HL-60 (cell line): Measurements from ENCODE around the gene TREH.

Source experiments
- DNase-seq, 2 experiments: peaks; one replicate each; pipeline ENCODE4 v3.0.0-alpha.2; 2010 to 2020; ENCODE audit warnings: low read depth in 1 of 2, low spot score in 1 of 2
- H3K27ac ChIP-seq: fragments of 250-450 bp; sonication (Bioruptor Pico); replicated peaks from 2 replicates; pipeline ENCODE4 v1.5.1; 2020; ENCODE audit warnings: mild to moderate bottlenecking, moderate library complexity
- H3K27me3 ChIP-seq: fragments of 250-450 bp; sonication (Bioruptor Pico); 2 replicates; pipeline ENCODE4 v1.5.1; 2021; ENCODE audit warnings: mild to moderate bottlenecking, moderate library complexity; ENCODE audit not compliant: insufficient read depth, poor library complexity, severe bottlenecking
- H3K4me3 ChIP-seq: replicated peaks from 2 replicates; pipeline ENCODE4 v1.5.1; 2011; ENCODE audit warnings: mild to moderate bottlenecking, control low read depth, low read length; ENCODE audit not compliant: insufficient read depth
- GABPA ChIP-seq: IDR thresholded peaks from 2 replicates; pipeline ENCODE4 v1.6.1; 2012; ENCODE audit warnings: low read depth
- POLR2AphosphoS5 ChIP-seq: IDR thresholded peaks from 2 replicates; pipeline ENCODE4 v1.6.1; 2012; ENCODE audit warnings: low read depth
- SPI1 ChIP-seq: IDR thresholded peaks from 2 replicates; pipeline ENCODE4 v1.6.1; 2012; ENCODE audit warnings: low read depth, mild to moderate bottlenecking, borderline replicate concordance
- TF ChIP-seq, protein P1 (sequence below): IDR thresholded peaks from one replicate; pipeline ENCODE4 v1.5.1; 2011; ENCODE audit warnings: low read length, control low read depth, inconsistent platforms; ENCODE audit not compliant: insufficient read depth
- TF ChIP-seq, protein P2 (sequence below): IDR thresholded peaks from 2 replicates; pipeline ENCODE4 v1.6.1; 2012; ENCODE audit warnings: low read depth; ENCODE audit not compliant: insufficient replicate concordance

The TREH gene

DNA sequence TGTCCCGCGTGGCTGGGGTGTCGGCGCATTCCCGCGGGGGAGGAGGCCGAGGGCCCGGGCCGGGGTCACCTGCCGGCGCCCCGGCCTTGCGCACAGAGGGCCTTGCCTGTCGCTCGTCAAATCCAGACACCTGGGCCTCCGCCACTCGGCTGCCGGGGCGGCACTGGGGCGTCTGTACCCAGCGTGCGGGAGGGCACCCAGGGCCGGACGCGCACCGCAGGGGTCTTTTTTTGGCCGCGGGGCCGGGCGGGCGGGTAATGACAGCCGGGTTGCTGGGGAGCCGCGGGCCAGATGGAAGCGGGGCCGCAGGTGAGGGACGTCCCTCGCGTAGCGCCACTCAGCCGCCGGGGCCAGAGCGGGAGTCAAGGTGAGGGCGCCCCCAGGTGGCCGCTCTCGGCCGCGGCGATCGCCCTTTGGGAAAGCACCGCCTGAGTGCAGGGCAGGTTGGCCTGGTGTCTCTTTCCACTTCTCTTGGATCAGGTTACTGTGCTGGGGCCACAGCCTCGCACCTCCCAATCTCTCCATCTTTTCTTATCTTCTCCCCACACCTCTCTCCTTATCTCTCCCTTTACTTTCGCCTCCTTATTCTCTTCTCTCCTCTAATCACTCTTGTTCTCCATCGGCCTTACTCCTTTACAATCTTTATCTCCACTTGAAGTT is 68.5 kb downstream of the TREH start:
- DNase-seq, result peak in 1 of 2 experiments; percentile 55
- Histone ChIP-seq H3K4me3 (peak overlapping the region; percentile 23), H3K27ac (no peak overlapping the region), H3K27me3 (peaks cover 25% of the 10 kb centered on the region)
- TF ChIP-seq, protein P1, sequence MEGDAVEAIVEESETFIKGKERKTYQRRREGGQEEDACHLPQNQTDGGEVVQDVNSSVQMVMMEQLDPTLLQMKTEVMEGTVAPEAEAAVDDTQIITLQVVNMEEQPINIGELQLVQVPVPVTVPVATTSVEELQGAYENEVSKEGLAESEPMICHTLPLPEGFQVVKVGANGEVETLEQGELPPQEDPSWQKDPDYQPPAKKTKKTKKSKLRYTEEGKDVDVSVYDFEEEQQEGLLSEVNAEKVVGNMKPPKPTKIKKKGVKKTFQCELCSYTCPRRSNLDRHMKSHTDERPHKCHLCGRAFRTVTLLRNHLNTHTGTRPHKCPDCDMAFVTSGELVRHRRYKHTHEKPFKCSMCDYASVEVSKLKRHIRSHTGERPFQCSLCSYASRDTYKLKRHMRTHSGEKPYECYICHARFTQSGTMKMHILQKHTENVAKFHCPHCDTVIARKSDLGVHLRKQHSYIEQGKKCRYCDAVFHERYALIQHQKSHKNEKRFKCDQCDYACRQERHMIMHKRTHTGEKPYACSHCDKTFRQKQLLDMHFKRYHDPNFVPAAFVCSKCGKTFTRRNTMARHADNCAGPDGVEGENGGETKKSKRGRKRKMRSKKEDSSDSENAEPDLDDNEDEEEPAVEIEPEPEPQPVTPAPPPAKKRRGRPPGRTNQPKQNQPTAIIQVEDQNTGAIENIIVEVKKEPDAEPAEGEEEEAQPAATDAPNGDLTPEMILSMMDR, result peak; percentile 73
- no peak for TF ChIP-seq GABPA

DNA sequence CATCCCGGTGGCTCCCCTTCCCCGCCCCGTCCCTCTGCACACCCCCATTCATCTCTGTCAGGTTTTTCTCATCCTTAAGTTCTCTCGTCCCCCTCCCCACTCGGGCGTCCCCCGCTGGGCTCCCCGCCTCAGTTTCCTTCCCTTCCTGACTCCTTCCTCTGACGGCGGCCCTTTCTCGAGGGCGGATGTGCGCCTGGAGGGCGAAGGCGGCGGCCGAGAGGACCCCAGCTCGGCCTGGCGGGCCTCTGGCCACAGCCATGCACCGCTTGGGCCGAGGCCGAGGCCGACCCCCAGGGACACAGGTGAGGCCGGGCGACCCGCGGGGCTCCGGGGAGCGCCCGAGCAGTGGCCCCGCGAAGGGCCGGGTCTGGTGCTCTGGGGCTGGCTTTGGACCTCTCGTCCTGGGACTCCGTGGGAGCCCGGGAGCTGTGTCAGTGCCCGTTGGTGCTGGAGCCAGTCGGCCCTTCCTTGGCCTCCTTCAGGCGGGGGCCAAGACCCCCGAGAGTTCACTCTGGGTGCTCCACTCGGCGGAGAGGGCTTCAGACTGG is 69.2 kb downstream of the TREH start:
- no peak for TF ChIP-seq SPI1
- no peak overlapping the region for H3K4me3 ChIP-seq
- no peak for DNase-seq
- peaks cover 25% of the 10 kb centered on the region for H3K27me3 ChIP-seq
- H3K27ac ChIP-seq, result no peak overlapping the region

DNA sequence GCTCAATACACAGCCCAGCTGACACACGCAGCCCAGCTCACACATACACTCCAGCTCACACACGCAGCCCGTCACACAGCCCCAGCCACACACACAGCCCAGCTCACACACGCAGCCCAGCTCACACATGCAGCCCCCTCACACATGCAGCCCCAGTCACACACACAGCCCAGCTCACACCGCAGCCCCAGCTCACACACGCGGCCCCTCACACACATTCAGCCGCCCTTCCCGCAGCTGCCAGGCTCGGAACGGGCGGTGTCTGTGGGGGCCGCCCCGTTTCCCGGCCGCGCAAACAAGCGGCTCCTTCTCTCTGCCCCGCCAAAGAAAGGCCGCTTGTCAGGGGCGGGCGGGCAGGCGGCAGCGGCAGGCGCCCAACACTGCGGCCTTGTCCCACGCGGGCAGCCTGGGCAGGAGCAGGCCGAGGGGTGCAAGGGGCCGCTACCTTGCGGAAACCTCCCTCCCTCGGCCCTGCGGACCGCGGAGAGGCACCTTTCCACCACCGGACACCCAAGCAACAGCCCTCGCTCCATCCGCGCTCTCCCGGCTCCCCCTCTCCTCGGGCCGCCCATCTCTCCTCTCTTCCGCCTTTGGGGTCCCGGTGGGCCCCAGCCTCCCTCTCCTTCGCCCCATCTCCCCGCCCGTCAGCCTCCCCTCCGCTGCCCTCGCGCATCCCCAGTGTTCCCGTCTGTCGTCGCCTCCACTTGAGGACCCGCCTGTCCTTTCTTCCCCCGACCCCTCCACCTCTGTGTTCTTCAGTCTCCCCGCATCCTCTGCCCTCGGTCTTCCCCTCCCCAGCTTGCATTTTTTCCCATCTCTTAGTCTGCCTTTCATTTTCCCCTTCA is 69.8 kb downstream of the TREH start:
- TF ChIP-seq SPI1 (no peak), POLR2AphosphoS5 (no peak), GABPA (no peak)
- TF ChIP-seq, protein P1, result no peak
- TF ChIP-seq, protein P2, sequence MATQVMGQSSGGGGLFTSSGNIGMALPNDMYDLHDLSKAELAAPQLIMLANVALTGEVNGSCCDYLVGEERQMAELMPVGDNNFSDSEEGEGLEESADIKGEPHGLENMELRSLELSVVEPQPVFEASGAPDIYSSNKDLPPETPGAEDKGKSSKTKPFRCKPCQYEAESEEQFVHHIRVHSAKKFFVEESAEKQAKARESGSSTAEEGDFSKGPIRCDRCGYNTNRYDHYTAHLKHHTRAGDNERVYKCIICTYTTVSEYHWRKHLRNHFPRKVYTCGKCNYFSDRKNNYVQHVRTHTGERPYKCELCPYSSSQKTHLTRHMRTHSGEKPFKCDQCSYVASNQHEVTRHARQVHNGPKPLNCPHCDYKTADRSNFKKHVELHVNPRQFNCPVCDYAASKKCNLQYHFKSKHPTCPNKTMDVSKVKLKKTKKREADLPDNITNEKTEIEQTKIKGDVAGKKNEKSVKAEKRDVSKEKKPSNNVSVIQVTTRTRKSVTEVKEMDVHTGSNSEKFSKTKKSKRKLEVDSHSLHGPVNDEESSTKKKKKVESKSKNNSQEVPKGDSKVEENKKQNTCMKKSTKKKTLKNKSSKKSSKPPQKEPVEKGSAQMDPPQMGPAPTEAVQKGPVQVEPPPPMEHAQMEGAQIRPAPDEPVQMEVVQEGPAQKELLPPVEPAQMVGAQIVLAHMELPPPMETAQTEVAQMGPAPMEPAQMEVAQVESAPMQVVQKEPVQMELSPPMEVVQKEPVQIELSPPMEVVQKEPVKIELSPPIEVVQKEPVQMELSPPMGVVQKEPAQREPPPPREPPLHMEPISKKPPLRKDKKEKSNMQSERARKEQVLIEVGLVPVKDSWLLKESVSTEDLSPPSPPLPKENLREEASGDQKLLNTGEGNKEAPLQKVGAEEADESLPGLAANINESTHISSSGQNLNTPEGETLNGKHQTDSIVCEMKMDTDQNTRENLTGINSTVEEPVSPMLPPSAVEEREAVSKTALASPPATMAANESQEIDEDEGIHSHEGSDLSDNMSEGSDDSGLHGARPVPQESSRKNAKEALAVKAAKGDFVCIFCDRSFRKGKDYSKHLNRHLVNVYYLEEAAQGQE, result no peak
- Histone ChIP-seq H3K27me3 (peaks cover 25% of the 10 kb centered on the region), H3K4me3 (no peak overlapping the region), H3K27ac (no peak overlapping the region)
- no peak for DNase-seq

DNA sequence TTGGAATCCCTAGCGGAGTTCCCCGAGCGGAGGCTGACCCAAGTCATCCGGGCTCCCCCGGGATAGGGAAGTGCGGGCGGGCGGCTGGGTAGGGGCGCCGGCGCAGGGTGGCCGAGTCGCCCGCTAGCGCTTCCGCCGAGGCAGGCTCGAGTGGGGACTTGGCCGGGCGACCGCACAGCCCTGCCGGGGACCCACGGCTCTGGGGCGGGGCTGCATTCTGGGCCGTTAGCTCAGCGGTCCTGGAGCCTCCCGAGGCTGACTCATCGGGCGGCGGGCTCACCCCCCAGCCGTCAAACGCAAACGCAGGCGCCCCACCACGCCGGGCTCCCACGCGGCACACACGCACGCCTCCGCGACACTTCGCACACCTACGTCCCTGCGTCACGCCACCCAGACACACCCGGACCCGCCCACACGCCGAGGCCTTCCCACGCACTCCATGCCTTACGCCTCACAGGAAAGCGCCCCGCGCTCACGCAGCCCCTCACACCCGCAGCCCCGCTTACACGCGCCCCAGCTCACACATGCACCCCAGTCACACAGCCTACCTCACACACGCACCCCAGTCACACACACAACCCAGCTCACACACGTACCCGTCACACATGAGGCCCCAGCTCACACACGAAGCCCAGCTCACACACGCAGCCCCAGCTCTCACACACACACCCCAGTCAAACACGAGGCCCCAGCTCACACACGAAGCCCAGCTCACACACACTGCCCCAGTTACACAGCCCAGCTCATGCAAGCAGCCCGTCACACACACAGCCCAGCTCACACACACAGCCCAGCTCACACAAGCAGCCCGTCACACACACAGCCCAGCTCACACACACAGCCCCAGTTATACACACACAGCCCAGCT is 70.9 kb downstream of the TREH start:
- TF ChIP-seq SPI1, result peak; percentile 69
- no peak for TF ChIP-seq GABPA
- TF ChIP-seq, protein P1, result no peak
- no peak for TF ChIP-seq POLR2AphosphoS5
- TF ChIP-seq, protein P2, result no peak
- peaks cover 25% of the 10 kb centered on the region for H3K27me3 ChIP-seq
- H3K27ac ChIP-seq, result no peak overlapping the region
- DNase-seq, result peak; percentile 32 to 56
- peak overlapping the region; percentile 51 for H3K4me3 ChIP-seq
